HL-60 (cell line): Measurements from ENCODE around the gene ERCC6L2.

Experiments
- CTCF ChIP-seq: IDR thresholded peaks from one replicate; pipeline ENCODE4 v1.5.1; 2011; ENCODE audit warnings: low read length, control low read depth, inconsistent platforms; ENCODE audit not compliant: insufficient read depth
- GABPA ChIP-seq: IDR thresholded peaks from 2 replicates; pipeline ENCODE4 v1.6.1; 2012; ENCODE audit warnings: low read depth
- POLR2AphosphoS5 ChIP-seq: IDR thresholded peaks from 2 replicates; pipeline ENCODE4 v1.6.1; 2012; ENCODE audit warnings: low read depth
- REST ChIP-seq: IDR thresholded peaks from 2 replicates; pipeline ENCODE4 v1.6.1; 2012; ENCODE audit warnings: low read depth; ENCODE audit not compliant: insufficient replicate concordance
- SPI1 ChIP-seq: IDR thresholded peaks from 2 replicates; pipeline ENCODE4 v1.6.1; 2012; ENCODE audit warnings: low read depth, mild to moderate bottlenecking, borderline replicate concordance

- TF ChIP-seq CTCF (no peak), REST (no peak), POLR2AphosphoS5 (no peak), GABPA (no peak), SPI1 (no peak)
Observed at GRCh38 chr9:95879591-95879990, 4.1 kb downstream of the ERCC6L2 start.
